ENCODE measurements around the gene SPIB. TPM values are rescaled to one million over a fixed set of nuclear protein-coding genes. Genes with fewer than 3 reads are reported as not detected.

The SPIB gene
- total and polyA plus RNA-seq, 3 experiments from 2014 or later: 0.52 to 2.2 (median 1.00) TPM

DNA sequence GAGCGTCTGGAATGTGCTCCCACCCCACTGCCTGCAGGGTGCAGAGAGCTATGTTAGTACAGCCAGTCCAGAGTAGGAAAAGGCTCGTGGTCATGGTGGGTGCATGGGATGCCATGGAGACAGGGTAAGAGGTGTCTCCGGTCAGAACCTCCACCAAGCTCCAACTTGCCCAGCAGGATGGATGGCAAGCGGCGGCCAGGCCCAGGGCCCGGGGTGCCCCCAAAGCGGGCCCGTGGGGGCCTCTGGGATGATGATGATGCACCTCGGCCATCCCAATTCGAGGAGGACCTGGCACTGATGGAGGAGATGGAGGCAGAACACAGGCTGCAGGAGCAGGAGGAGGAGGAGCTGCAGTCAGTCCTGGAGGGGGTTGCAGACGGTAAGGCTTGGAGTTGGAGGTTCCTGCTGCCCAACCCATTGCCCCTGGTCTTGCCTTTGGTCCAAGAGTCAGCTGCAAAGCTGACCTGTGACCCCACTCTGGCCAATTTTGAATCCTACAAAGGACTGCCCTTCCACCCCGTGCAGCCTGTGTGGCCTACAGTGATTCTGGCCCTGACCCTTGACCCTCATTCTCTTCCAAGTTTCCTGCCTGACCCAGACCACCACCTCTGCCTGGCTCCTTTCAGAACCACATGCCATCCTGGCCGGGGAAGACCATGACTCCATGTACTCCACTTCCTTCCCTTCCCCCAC is 19.9 kb upstream of the SPIB start:
- H3K27ac Mint-ChIP-seq: no peak overlapping the region
- Histone ChIP-seq H3K4me1 (ENCODE audit: insufficient read depth, low read length) (no peaks in the 10 kb centered on the region), H3K4me3 (ENCODE audit: low read length) (no peak overlapping the region), H3K36me3 (ENCODE audit: insufficient read depth, low read length) (no peaks in the 10 kb centered on the region), H3K27me3 (ENCODE audit: insufficient read depth, low read length, poor library complexity, severe bottlenecking) (no peaks in the 10 kb centered on the region), H3K9me3 (ENCODE audit: low read length) (no peaks in the 10 kb centered on the region), H3K27ac (ENCODE audit: low read depth, low read length) (no peak overlapping the region)
- DNase-seq: no peak
- no peaks in the 10 kb centered on the region for H3K9me3 Mint-ChIP-seq
- ChIA-PET CTCF (interaction anchor here (1.2 kb wide), 1 partner anchor 42 kb away, joined by 5 read pairs; no protein-coding TSS in a partner anchor), POLR2A (no interaction called here)
- peaks cover 0 to 28% (median 8%) of the 10 kb centered on the region in 3 donors for H3K36me3 Mint-ChIP-seq
- H3K4me3 Mint-ChIP-seq: no peak overlapping the region
- peaks cover 0 to 5% (median 0%) of the 10 kb centered on the region in 3 donors for H3K4me1 Mint-ChIP-seq
- H3K27me3 Mint-ChIP-seq: no peaks in the 10 kb centered on the region

DNA sequence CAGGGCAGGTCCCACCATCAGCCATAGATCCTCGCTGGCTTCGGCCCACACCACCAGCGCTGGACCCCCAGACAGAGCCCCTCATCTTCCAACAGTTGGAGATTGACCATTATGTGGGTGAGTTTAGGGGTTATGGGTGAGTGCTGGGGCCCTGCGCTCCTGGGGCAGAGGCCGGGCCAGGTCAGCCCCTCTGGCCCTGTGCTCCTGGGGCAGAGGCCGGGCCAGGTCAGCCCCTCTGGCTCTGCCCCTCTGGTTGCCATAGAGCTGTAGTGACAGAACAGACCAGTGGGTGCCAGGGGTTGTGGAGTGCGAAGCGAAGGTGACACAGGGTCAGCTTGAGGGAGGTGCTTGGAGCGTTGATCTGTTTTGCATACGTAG is 19.4 kb upstream of the SPIB start:
- Histone ChIP-seq H3K27me3 (ENCODE audit: insufficient read depth, low read length, poor library complexity, severe bottlenecking) (no peaks in the 10 kb centered on the region), H3K9me3 (ENCODE audit: low read length) (no peaks in the 10 kb centered on the region), H3K36me3 (ENCODE audit: insufficient read depth, low read length) (no peaks in the 10 kb centered on the region), H3K27ac (ENCODE audit: low read depth, low read length) (no peak overlapping the region), H3K4me3 (ENCODE audit: low read length) (no peak overlapping the region), H3K4me1 (ENCODE audit: insufficient read depth, low read length) (no peaks in the 10 kb centered on the region)
- Mint-ChIP-seq H3K9me3 (no peaks in the 10 kb centered on the region), H3K27me3 (no peaks in the 10 kb centered on the region), H3K27ac (peak overlapping the region in 1 of 8 donors; percentile 29), H3K4me1 (peaks cover 0 to 5% (median 0%) of the 10 kb centered on the region in 3 donors), H3K4me3 (no peak overlapping the region), H3K36me3 (peaks cover 0 to 30% (median 8%) of the 10 kb centered on the region in 3 donors)
- CTCF ChIA-PET: interaction anchor here (1.2 kb wide), 1 partner anchor 42 kb away, joined by 5 read pairs; no protein-coding TSS in a partner anchor
- no peak for DNase-seq
- POLR2A ChIA-PET: no interaction called here

DNA sequence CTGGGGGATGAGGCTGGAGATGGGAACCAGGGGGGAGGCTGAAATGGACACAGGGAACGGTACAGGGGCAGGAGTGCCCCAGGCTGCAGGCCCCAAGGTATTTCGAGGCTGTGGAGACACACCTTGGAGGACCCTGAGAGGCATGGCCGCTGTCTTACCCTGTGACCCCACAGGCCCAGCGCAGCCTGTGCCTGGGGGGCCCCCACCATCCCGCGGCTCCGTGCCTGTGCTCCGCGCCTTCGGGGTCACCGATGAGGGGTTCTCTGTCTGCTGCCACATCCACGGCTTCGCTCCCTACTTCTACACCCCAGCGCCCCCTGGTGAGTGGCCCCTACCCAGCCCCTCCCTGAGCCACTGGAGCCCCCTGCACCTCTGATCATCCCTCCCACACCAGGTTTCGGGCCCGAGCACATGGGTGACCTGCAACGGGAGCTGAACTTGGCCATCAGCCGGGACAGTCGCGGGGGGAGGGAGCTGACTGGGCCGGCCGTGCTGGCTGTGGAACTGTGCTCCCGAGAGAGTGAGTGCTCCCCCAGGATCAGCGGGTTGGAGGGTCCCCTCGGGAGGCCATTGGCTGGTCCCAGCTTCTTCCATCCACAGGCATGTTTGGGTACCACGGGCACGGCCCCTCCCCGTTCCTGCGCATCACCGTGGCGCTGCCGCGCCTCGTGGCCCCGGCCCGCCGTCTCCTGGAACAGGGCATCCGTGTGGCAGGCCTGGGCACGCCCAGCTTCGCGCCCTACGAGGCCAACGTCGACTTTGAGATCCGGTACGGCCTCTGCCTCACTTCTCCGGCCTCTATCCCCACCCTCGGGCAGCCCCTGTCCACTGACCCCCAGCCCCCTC is 16.9 kb upstream of the SPIB start:
- Histone ChIP-seq H3K4me3 (ENCODE audit: low read length) (no peak overlapping the region), H3K27ac (ENCODE audit: low read depth, low read length) (no peak overlapping the region), H3K36me3 (ENCODE audit: insufficient read depth, low read length) (no peaks in the 10 kb centered on the region), H3K4me1 (ENCODE audit: insufficient read depth, low read length) (no peaks in the 10 kb centered on the region), H3K9me3 (ENCODE audit: low read length) (no peaks in the 10 kb centered on the region), H3K27me3 (ENCODE audit: insufficient read depth, low read length, poor library complexity, severe bottlenecking) (no peaks in the 10 kb centered on the region)
- Mint-ChIP-seq H3K36me3 (peaks cover 0 to 42% (median 10%) of the 10 kb centered on the region in 3 donors), H3K4me1 (peaks cover 0 to 5% (median 0%) of the 10 kb centered on the region in 3 donors), H3K27ac (no peak overlapping the region), H3K27me3 (no peaks in the 10 kb centered on the region), H3K4me3 (no peak overlapping the region), H3K9me3 (no peaks in the 10 kb centered on the region)
- ChIA-PET POLR2A (no interaction called here), CTCF (no interaction called here)
- no peak for DNase-seq

DNA sequence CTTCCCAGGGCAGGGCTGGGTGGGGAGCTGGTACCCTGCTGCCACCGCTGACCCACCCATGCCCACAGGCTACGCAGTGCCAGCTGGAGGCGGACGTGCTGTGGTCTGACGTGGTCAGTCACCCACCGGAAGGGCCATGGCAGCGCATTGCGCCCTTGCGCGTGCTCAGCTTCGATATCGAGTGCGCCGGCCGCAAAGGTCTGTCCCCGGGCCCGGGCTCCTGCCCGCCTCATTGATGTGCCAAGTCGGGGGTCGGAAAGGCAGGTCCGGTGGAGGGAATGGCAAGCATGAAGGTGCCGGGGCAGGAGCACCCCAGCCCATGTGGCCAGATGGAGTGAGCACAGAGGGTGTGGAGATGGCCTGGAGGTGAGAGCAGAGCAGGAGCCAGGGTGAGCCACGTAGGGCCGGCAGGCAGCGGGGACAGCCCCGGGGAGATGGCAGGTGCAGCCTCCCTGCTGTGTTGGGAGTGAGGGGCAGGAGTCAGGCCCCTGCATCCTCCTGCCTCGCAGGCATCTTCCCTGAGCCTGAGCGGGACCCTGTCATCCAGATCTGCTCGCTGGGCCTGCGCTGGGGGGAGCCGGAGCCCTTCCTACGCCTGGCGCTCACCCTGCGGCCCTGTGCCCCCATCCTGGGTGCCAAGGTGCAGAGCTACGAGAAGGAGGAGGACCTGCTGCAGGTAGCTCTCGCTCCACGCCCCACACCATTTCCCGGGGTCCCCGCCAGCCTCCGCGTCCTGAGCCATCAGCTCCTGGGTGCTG is 16.0 kb upstream of the SPIB start:
- no peak overlapping the region for H3K27ac ChIP-seq (ENCODE audit: low read depth, low read length)
- no peaks in the 10 kb centered on the region for H3K27me3 ChIP-seq (ENCODE audit: insufficient read depth, low read length, poor library complexity, severe bottlenecking)
- Mint-ChIP-seq H3K9me3 (no peaks in the 10 kb centered on the region), H3K36me3 (peaks cover 0 to 45% (median 9%) of the 10 kb centered on the region in 3 donors), H3K4me1 (peaks cover 0 to 3% (median 0%) of the 10 kb centered on the region in 3 donors), H3K27me3 (no peaks in the 10 kb centered on the region), H3K4me3 (no peak overlapping the region), H3K27ac (no peak overlapping the region)
- no peaks in the 10 kb centered on the region for H3K9me3 ChIP-seq (ENCODE audit: low read length)
- CTCF ChIA-PET: no interaction called here
- no peak for DNase-seq
- H3K4me1 ChIP-seq (ENCODE audit: insufficient read depth, low read length): no peaks in the 10 kb centered on the region
- POLR2A ChIA-PET: no interaction called here
- no peak overlapping the region for H3K4me3 ChIP-seq (ENCODE audit: low read length)
- H3K36me3 ChIP-seq (ENCODE audit: insufficient read depth, low read length): no peaks in the 10 kb centered on the region

DNA sequence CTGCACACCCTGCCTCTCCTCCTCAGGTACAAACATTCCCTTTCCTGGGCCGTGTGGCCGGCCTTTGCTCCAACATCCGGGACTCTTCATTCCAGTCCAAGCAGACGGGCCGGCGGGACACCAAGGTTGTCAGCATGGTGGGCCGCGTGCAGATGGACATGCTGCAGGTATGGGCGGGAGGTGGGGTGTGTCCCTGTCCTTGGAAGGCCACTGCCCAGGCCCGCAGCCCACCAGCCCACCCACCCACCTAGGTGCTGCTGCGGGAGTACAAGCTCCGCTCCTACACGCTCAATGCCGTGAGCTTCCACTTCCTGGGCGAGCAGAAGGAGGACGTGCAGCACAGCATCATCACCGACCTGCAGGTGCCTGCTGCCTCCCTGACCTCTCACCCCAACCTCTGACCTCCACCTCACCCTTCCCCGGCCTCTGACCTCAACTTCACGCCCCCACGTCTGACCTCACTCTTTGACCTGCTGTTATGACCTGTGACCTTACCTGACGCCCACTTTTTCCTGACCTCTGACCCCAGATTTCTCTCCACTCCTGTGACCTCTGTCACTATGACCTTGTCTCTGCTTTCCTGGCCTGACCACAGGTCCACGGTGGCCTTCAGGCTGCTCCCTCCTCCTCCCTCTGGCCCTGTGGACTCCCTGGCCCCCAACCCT is 12.4 kb upstream of the SPIB start:
- ChIA-PET POLR2A (no interaction called here), CTCF (no interaction called here)
- Mint-ChIP-seq H3K4me1 (no peaks in the 10 kb centered on the region), H3K4me3 (no peak overlapping the region), H3K36me3 (peaks cover 0 to 54% (median 8%) of the 10 kb centered on the region in 3 donors), H3K27ac (peak overlapping the region in 1 of 8 donors; percentile 58), H3K9me3 (no peaks in the 10 kb centered on the region), H3K27me3 (no peaks in the 10 kb centered on the region)
- H3K36me3 ChIP-seq (ENCODE audit: insufficient read depth, low read length): no peaks in the 10 kb centered on the region
- DNase-seq: no peak
- no peak overlapping the region for H3K4me3 ChIP-seq (ENCODE audit: low read length)
- H3K27me3 ChIP-seq (ENCODE audit: insufficient read depth, low read length, poor library complexity, severe bottlenecking): no peaks in the 10 kb centered on the region
- H3K4me1 ChIP-seq (ENCODE audit: insufficient read depth, low read length): no peaks in the 10 kb centered on the region
- no peak overlapping the region for H3K27ac ChIP-seq (ENCODE audit: low read depth, low read length)
- no peaks in the 10 kb centered on the region for H3K9me3 ChIP-seq (ENCODE audit: low read length)

DNA sequence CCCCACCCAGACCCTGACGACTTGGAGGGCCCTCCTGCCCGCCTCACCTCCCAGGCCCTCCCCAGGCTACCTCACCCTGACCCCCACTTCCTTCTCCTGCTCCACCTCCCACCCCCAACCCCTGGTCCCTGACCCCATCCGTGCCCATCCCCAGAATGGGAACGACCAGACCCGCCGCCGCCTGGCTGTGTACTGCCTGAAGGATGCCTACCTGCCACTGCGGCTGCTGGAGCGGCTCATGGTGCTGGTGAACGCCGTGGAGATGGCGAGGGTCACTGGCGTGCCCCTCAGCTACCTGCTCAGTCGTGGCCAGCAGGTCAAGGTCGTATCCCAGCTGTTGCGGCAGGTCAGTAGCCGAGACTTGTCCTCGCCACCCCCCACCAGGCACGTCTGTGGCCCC is 11.9 kb upstream of the SPIB start:
- Mint-ChIP-seq H3K36me3 (peaks cover 0 to 54% (median 8%) of the 10 kb centered on the region in 3 donors), H3K27ac (no peak overlapping the region), H3K4me3 (no peak overlapping the region), H3K9me3 (no peaks in the 10 kb centered on the region), H3K4me1 (no peaks in the 10 kb centered on the region), H3K27me3 (no peaks in the 10 kb centered on the region)
- Histone ChIP-seq H3K9me3 (ENCODE audit: low read length) (no peaks in the 10 kb centered on the region), H3K4me3 (ENCODE audit: low read length) (no peak overlapping the region), H3K27me3 (ENCODE audit: insufficient read depth, low read length, poor library complexity, severe bottlenecking) (no peaks in the 10 kb centered on the region), H3K4me1 (ENCODE audit: insufficient read depth, low read length) (no peaks in the 10 kb centered on the region), H3K36me3 (ENCODE audit: insufficient read depth, low read length) (no peaks in the 10 kb centered on the region), H3K27ac (ENCODE audit: low read depth, low read length) (no peak overlapping the region)
- CTCF ChIA-PET: no interaction called here
- DNase-seq: no peak
- POLR2A ChIA-PET: no interaction called here

DNA sequence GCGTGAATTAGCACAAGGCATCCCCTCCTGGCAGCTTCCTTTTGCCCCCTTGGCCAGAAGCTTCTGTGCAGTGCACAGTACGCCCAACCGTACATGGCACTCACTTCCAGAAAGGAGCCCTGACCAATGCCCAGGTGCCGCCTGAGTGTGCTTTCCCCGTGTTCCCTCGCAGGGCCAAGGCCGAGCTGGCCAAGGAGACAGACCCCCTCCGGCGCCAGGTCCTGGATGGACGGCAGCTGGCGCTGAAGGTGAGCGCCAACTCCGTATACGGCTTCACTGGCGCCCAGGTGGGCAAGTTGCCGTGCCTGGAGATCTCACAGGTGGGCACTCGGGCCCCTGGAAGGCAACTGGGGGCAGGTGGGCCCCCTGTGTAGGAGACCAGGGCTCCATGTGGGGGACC is 9.4 kb upstream of the SPIB start:
- Mint-ChIP-seq H3K27ac (no peak overlapping the region), H3K9me3 (no peaks in the 10 kb centered on the region), H3K36me3 (peaks cover 0 to 44% (median 8%) of the 10 kb centered on the region in 3 donors), H3K4me3 (no peak overlapping the region), H3K4me1 (no peaks in the 10 kb centered on the region), H3K27me3 (no peaks in the 10 kb centered on the region)
- POLR2A ChIA-PET: no interaction called here
- CTCF ChIA-PET: no interaction called here
- no peaks in the 10 kb centered on the region for H3K9me3 ChIP-seq (ENCODE audit: low read length)
- H3K27me3 ChIP-seq (ENCODE audit: insufficient read depth, low read length, poor library complexity, severe bottlenecking): no peaks in the 10 kb centered on the region
- no peaks in the 10 kb centered on the region for H3K36me3 ChIP-seq (ENCODE audit: insufficient read depth, low read length)
- H3K4me3 ChIP-seq (ENCODE audit: low read length): no peak overlapping the region
- no peak overlapping the region for H3K27ac ChIP-seq (ENCODE audit: low read depth, low read length)
- H3K4me1 ChIP-seq (ENCODE audit: insufficient read depth, low read length): no peaks in the 10 kb centered on the region
- DNase-seq: no peak

All from CD8-positive, alpha-beta memory T cell (primary cell).